Measurements from ENCODE around the gene CHRNA3.

The CHRNA3 gene

GRCh38 chr15:78565097-78565950 lies 55.5 kb downstream of the CHRNA3 start, which contains the start of gene CHRNA5 (continued):
- TF ChIP-seq ZNF692 (tag by site-specific recombination; IDR thresholded peaks at IDR 0.05) (no peak), ZNF175 (tag by site-specific recombination; IDR thresholded peaks at IDR 0.05) (no peak), ZSCAN30 (tag by site-specific recombination; IDR thresholded peaks at IDR 0.05) (0 out of 2 replicates have a peak, but pooled peaks have one; percentile 16), ZNF19 (tag by site-specific recombination; IDR thresholded peaks at IDR 0.05; ENCODE audit: low read depth) (no peak), ZFP41 (tag by site-specific recombination; IDR thresholded peaks at IDR 0.05; ENCODE audit: borderline replicate concordance) (no peak), TSHZ1 (tag by site-specific recombination; IDR thresholded peaks at IDR 0.05; ENCODE audit: borderline replicate concordance) (no peak), ZNF585B (tag by site-specific recombination; IDR thresholded peaks at IDR 0.05) (no peak), ZSCAN23 (tag by site-specific recombination; IDR thresholded peaks at IDR 0.05) (no peak), MZF1 (tag by site-specific recombination; IDR thresholded peaks at IDR 0.05; ENCODE audit: borderline replicate concordance) (no peak), ZNF658 (tag by site-specific recombination; IDR thresholded peaks at IDR 0.05) (no peak), ZNF571 (tag by site-specific recombination; IDR thresholded peaks at IDR 0.05) (no peak), OSR2 (tag by site-specific recombination; IDR thresholded peaks at IDR 0.05) (peak; percentile 77), ZNF138 (tag by site-specific recombination; IDR thresholded peaks at IDR 0.05; ENCODE audit: borderline replicate concordance) (no peak), HIC1 (tag by site-specific recombination; IDR thresholded peaks at IDR 0.05) (no peak), WT1 (tag by site-specific recombination; IDR thresholded peaks at IDR 0.05) (no peak), ZNF549 (tag by site-specific recombination; IDR thresholded peaks at IDR 0.05) (no peak)
- TF ChIP-seq, protein P1, sequence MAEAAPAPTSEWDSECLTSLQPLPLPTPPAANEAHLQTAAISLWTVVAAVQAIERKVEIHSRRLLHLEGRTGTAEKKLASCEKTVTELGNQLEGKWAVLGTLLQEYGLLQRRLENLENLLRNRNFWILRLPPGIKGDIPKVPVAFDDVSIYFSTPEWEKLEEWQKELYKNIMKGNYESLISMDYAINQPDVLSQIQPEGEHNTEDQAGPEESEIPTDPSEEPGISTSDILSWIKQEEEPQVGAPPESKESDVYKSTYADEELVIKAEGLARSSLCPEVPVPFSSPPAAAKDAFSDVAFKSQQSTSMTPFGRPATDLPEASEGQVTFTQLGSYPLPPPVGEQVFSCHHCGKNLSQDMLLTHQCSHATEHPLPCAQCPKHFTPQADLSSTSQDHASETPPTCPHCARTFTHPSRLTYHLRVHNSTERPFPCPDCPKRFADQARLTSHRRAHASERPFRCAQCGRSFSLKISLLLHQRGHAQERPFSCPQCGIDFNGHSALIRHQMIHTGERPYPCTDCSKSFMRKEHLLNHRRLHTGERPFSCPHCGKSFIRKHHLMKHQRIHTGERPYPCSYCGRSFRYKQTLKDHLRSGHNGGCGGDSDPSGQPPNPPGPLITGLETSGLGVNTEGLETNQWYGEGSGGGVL (tag by site-specific recombination; IDR thresholded peaks at IDR 0.05) = no peak
- TF ChIP-seq, protein P2, sequence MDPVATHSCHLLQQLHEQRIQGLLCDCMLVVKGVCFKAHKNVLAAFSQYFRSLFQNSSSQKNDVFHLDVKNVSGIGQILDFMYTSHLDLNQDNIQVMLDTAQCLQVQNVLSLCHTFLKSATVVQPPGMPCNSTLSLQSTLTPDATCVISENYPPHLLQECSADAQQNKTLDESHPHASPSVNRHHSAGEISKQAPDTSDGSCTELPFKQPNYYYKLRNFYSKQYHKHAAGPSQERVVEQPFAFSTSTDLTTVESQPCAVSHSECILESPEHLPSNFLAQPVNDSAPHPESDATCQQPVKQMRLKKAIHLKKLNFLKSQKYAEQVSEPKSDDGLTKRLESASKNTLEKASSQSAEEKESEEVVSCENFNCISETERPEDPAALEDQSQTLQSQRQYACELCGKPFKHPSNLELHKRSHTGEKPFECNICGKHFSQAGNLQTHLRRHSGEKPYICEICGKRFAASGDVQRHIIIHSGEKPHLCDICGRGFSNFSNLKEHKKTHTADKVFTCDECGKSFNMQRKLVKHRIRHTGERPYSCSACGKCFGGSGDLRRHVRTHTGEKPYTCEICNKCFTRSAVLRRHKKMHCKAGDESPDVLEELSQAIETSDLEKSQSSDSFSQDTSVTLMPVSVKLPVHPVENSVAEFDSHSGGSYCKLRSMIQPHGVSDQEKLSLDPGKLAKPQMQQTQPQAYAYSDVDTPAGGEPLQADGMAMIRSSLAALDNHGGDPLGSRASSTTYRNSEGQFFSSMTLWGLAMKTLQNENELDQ (tag by site-specific recombination; IDR thresholded peaks at IDR 0.05; ENCODE audit: low read depth) = no peak
- TF ChIP-seq, protein P3, sequence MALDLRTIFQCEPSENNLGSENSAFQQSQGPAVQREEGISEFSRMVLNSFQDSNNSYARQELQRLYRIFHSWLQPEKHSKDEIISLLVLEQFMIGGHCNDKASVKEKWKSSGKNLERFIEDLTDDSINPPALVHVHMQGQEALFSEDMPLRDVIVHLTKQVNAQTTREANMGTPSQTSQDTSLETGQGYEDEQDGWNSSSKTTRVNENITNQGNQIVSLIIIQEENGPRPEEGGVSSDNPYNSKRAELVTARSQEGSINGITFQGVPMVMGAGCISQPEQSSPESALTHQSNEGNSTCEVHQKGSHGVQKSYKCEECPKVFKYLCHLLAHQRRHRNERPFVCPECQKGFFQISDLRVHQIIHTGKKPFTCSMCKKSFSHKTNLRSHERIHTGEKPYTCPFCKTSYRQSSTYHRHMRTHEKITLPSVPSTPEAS (tag by site-specific recombination; IDR thresholded peaks at IDR 0.05) = no peak
- TF ChIP-seq, protein P4, sequence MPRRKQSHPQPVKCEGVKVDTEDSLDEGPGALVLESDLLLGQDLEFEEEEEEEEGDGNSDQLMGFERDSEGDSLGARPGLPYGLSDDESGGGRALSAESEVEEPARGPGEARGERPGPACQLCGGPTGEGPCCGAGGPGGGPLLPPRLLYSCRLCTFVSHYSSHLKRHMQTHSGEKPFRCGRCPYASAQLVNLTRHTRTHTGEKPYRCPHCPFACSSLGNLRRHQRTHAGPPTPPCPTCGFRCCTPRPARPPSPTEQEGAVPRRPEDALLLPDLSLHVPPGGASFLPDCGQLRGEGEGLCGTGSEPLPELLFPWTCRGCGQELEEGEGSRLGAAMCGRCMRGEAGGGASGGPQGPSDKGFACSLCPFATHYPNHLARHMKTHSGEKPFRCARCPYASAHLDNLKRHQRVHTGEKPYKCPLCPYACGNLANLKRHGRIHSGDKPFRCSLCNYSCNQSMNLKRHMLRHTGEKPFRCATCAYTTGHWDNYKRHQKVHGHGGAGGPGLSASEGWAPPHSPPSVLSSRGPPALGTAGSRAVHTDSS (tag by site-specific recombination; IDR thresholded peaks at IDR 0.05) = no peak
- TF ChIP-seq, protein P5, sequence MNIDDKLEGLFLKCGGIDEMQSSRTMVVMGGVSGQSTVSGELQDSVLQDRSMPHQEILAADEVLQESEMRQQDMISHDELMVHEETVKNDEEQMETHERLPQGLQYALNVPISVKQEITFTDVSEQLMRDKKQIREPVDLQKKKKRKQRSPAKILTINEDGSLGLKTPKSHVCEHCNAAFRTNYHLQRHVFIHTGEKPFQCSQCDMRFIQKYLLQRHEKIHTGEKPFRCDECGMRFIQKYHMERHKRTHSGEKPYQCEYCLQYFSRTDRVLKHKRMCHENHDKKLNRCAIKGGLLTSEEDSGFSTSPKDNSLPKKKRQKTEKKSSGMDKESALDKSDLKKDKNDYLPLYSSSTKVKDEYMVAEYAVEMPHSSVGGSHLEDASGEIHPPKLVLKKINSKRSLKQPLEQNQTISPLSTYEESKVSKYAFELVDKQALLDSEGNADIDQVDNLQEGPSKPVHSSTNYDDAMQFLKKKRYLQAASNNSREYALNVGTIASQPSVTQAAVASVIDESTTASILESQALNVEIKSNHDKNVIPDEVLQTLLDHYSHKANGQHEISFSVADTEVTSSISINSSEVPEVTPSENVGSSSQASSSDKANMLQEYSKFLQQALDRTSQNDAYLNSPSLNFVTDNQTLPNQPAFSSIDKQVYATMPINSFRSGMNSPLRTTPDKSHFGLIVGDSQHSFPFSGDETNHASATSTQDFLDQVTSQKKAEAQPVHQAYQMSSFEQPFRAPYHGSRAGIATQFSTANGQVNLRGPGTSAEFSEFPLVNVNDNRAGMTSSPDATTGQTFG (tag by site-specific recombination; IDR thresholded peaks at IDR 0.05; ENCODE audit: borderline replicate concordance) = no peak
